Stimulated activated CD4-positive, alpha-beta T cell treated with anti-CD3 and anti-CD28 coated beads, TNF-alpha, amount 100 ng/mL, for 4 hours (primary cell): Measurements from ENCODE around the gene SNAI1.
"Not testable (repeated sequence)": the region's sequence is repeated elsewhere in the genome, so short reads cannot be mapped to it uniquely, and the experiment has no call there.

Experiments used
- DNase-seq, 3 experiments: peaks; one replicate each; pipeline ENCODE4 v3.0.0-alpha.2; 2020; ENCODE audit warnings: low read depth in 3 of 3

The SNAI1 gene

GRCh38 chr20:49987015-49987867 lies 4.5 kb downstream of the SNAI1 start:
- no peak for DNase-seq

- DNase-seq = no peak
Measured at GRCh38 chr20:49987868-49988690, 5.3 kb downstream of the SNAI1 start.

GRCh38 chr20:49989234-49990065 lies 6.7 kb downstream of the SNAI1 start:
- DNase-seq = no peak

GRCh38 chr20:49990271-49990720 lies 7.5 kb downstream of the SNAI1 start:
- DNase-seq = no peak

GRCh38 chr20:49993301-49993751 lies 10.5 kb downstream of the SNAI1 start:
- DNase-seq = no peak

GRCh38 chr20:49995586-49995985 lies 12.8 kb downstream of the SNAI1 start:
- DNase-seq = no peak

- not testable (repeated sequence) for DNase-seq
Measured at GRCh38 chr20:49998478-49999188, 15.9 kb downstream of the SNAI1 start.

GRCh38 chr20:49999329-49999728 lies 16.5 kb downstream of the SNAI1 start:
- DNase-seq = no peak

- DNase-seq = not testable (repeated sequence)
Measured at GRCh38 chr20:50000548-50001222, 17.9 kb downstream of the SNAI1 start.

- DNase-seq = no peak
Measured at GRCh38 chr20:50001784-50002311, 19.1 kb downstream of the SNAI1 start.

- no peak for DNase-seq
Measured at GRCh38 chr20:50003253-50003656, 20.5 kb downstream of the SNAI1 start.

GRCh38 chr20:50004229-50004628 lies 21.4 kb downstream of the SNAI1 start:
- no peak for DNase-seq

- DNase-seq = no peak
Measured at GRCh38 chr20:50005471-50005981, 22.7 kb downstream of the SNAI1 start.

GRCh38 chr20:50007369-50007768 lies 24.6 kb downstream of the SNAI1 start:
- DNase-seq = no peak

- DNase-seq = no peak
Measured at GRCh38 chr20:50008007-50008406, 25.2 kb downstream of the SNAI1 start.

GRCh38 chr20:50009521-50010454 lies 27.0 kb downstream of the SNAI1 start:
- DNase-seq = no peak

GRCh38 chr20:50011597-50011996 lies 28.8 kb downstream of the SNAI1 start:
- DNase-seq = not testable (repeated sequence)

- no peak for DNase-seq
Measured at GRCh38 chr20:50012282-50013263, 29.8 kb downstream of the SNAI1 start.
